BJ (cell line): ENCODE measurements around the gene BACE2. TPM values are rescaled to one million over a fixed set of nuclear protein-coding genes. Genes with fewer than 3 reads are reported as not detected.

ENCODE experiments used
- CTCF ChIA-PET: fragments of 350-600 bp; formaldehyde crosslinking; extraction: SDS; loops from one replicate; lab custom pipeline; 2021; ENCODE audit warnings: antibody characterized with exemption, inconsistent platforms; lab: Yijun Ruan, JAX
- POLR2A ChIA-PET: fragments of 300-600 bp; sonication (Branson Sonifier 250); formaldehyde crosslinking; extraction: SDS; loops from one replicate; lab custom pipeline; 2021; ENCODE audit warnings: antibody characterized with exemption; lab: Charles Lee
- DNase-seq: peaks from one replicate; pipeline ENCODE4 v3.0.0-alpha.2; 2011; ENCODE audit warnings: low read depth
- H3K27me3 ChIP-seq: 2 replicates; pipeline ENCODE4 v1.6.0; 2011; ENCODE audit warnings: low read length; ENCODE audit not compliant: control insufficient read depth, insufficient read depth
- H3K36me3 ChIP-seq: 2 replicates; pipeline ENCODE4 v1.5.1; 2011; ENCODE audit warnings: low read length; ENCODE audit not compliant: control insufficient read depth, insufficient read depth
- H3K4me3 ChIP-seq: 2 replicates; pipeline ENCODE4 v1.5.1; 2011; ENCODE audit warnings: low read depth, mild to moderate bottlenecking, control low read depth, low read length
- CTCF ChIP-seq: IDR thresholded peaks from 2 replicates; pipeline ENCODE4 v1.5.1; 2011; ENCODE audit warnings: low read depth, mild to moderate bottlenecking, control low read depth, inconsistent platforms, low read length, moderate library complexity; ENCODE audit not compliant: insufficient read depth
- polyA plus RNA-seq: library from polyadenylated mRNA; depleted of rRNA; stranded (reverse); fragments of >200 nt; gene quantifications from 2 replicates; pipeline ENCODE4 v1.2.3, GENCODE V29; 2011

The BACE2 gene
- polyA plus RNA-seq, 1 experiment, result 38.5 TPM

GRCh38 chr21:41176846-41177245 is 8.9 kb downstream of the BACE2 start:
- ChIA-PET POLR2A (no interaction called here), CTCF (no interaction called here)
- H3K36me3 ChIP-seq, result no peaks in the 10 kb centered on the region
- H3K4me3 ChIP-seq, result no peak overlapping the region
- DNase-seq, result no peak
- TF ChIP-seq CTCF, result no peak
- no peaks in the 10 kb centered on the region for H3K27me3 ChIP-seq

GRCh38 chr21:41180752-41181151 is 12.8 kb downstream of the BACE2 start:
- no peak for DNase-seq
- CTCF ChIA-PET, result interaction anchor here (1.6 to 1.8 kb wide), 2 partner anchors 10 to 14 kb away, joined by 4 to 5 read pairs; no protein-coding TSS in a partner anchor
- no peaks in the 10 kb centered on the region for H3K36me3 ChIP-seq

GRCh38 chr21:41182547-41182946 is 14.6 kb downstream of the BACE2 start:
- no peak for DNase-seq
- Histone ChIP-seq H3K36me3 (no peaks in the 10 kb centered on the region), H3K27me3 (no peaks in the 10 kb centered on the region), H3K4me3 (no peak overlapping the region)
- CTCF ChIA-PET, result interaction anchor here (1.2 to 2.4 kb wide), 3 partner anchors 12 to 101 kb away, joined by 3 to 9 read pairs (median 5); no protein-coding TSS in a partner anchor
- POLR2A ChIA-PET, result no interaction called here
- TF ChIP-seq CTCF, result no peak

More at GRCh38 chr21:41180752-41181151, 12.8 kb downstream of the BACE2 start:
- POLR2A ChIA-PET, result no interaction called here
- TF ChIP-seq CTCF, result no peak
- Histone ChIP-seq H3K4me3 (no peak overlapping the region), H3K27me3 (no peaks in the 10 kb centered on the region)

GRCh38 chr21:41183575-41183974 is 15.6 kb downstream of the BACE2 start:
- ChIA-PET POLR2A (no interaction called here), CTCF (interaction anchor here (1.2 to 2.4 kb wide), 3 partner anchors 11 to 16 kb away, joined by 4 to 9 read pairs (median 5); no protein-coding TSS in a partner anchor)
- Histone ChIP-seq H3K27me3 (no peaks in the 10 kb centered on the region), H3K36me3 (no peaks in the 10 kb centered on the region), H3K4me3 (no peak overlapping the region)
- TF ChIP-seq CTCF, result no peak
- DNase-seq, result no peak

GRCh38 chr21:41185802-41186201 is 17.8 kb downstream of the BACE2 start:
- POLR2A ChIA-PET, result no interaction called here
- no peak for DNase-seq
- H3K27me3 ChIP-seq, result no peaks in the 10 kb centered on the region
- CTCF ChIA-PET, result interaction anchor here (1.3 kb wide), 1 partner anchor 16 kb away, joined by 4 read pairs; no protein-coding TSS in a partner anchor
- TF ChIP-seq CTCF, result no peak
- H3K4me3 ChIP-seq, result no peak overlapping the region
- H3K36me3 ChIP-seq, result no peaks in the 10 kb centered on the region
